Stomach (tissue), 4 donors: Measurements from ENCODE around the gene MRPL24.

Source experiments
- CTCF ChIP-seq, 7 experiments: fragments of 450-650 bp in 4 of 7; fragments of 200-600 bp in 3 of 7; sonication (generic) in 3 of 7; IDR thresholded peaks; one replicate each; pipeline ENCODE4 v1.5.1; 2016 to 2019; ENCODE audit warnings: antibody characterized with exemption in 7 of 7, control low read depth in 2 of 7, mild to moderate bottlenecking in 1 of 7
- EP300 ChIP-seq: sonication (generic); formaldehyde crosslinking; IDR thresholded peaks from one replicate; pipeline ENCODE4 v1.6.1; 2017; ENCODE audit warnings: antibody characterized with exemption
- POLR2A ChIP-seq, 4 donors: fragments of 450-650 bp; IDR thresholded peaks; one replicate each; pipeline ENCODE4 v1.6.1; 2016; ENCODE audit warnings: antibody characterized with exemption in 4 of 4, control low read depth in 2 of 4, mild to moderate bottlenecking in 1 of 4, moderate library complexity in 1 of 4

- TF ChIP-seq CTCF (IDR thresholded peaks at IDR 0.05), result no peak
- TF ChIP-seq POLR2A (IDR thresholded peaks at IDR 0.05), result no peak
- no peak for TF ChIP-seq EP300
Measured at GRCh38 chr1:156704166-156704711, 36.6 kb downstream of the MRPL24 start.
